Measurements from ENCODE around the gene DPH7.
"Not testable (repeated sequence)": the region's sequence is repeated elsewhere in the genome, so short reads cannot be mapped to it uniquely, and the experiment has no call there.

DPH7 gene

GRCh38 chr9:137516144-137516917, 62.4 kb downstream of the DPH7 start:
- DNase-seq = no peak

DNA sequence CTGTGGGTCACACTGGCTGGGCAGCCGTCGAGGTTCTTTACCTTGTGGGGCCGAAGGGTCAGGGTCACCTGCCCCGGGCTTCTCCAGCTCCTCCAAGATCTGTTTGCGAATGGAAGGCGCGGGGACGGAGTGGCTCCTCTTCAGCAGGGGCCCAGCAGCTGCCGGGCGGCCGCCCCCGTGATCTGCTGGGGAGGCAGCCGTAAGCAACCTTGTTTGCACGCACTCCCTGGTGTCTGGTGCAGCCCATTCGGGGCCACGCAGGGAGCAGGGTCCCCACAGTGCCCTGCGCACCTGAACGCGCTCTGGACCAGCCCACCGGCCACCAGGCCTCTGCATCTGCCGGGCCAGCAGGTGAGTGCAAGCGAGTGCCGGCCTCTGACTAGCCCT, 63.4 kb downstream of the DPH7 start:
- DNase-seq = no peak

GRCh38 chr9:137514691-137515337, 63.9 kb downstream of the DPH7 start:
- no peak for DNase-seq

GRCh38 chr9:137513801-137514570, 64.7 kb downstream of the DPH7 start:
- DNase-seq = not testable (repeated sequence)

DNA sequence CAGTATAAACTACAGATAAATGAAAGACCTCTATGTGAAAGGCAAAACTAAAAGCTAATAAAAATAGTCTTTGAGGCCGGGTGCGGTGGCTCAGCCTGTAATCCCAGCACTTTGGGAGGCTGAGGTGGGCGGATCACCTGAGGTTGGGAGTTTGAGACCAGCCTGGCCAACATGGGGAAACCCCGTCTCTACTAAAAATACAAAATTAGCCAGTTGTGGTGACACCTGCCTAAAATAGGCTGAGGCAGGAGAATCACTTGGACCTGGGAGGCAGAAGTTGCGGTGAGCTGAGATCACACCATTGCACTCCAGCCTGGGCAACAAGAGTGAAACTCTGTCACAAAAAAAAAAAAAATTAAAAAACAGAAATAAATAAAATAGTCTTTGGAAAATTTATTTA, 65.6 kb downstream of the DPH7 start:
- not testable (repeated sequence) for DNase-seq

- no peak for DNase-seq
Observed at GRCh38 chr9:137511758-137512463, 66.8 kb downstream of the DPH7 start.

GRCh38 chr9:137511126-137511525, 67.6 kb downstream of the DPH7 start:
- DNase-seq = not testable (repeated sequence)

DNA sequence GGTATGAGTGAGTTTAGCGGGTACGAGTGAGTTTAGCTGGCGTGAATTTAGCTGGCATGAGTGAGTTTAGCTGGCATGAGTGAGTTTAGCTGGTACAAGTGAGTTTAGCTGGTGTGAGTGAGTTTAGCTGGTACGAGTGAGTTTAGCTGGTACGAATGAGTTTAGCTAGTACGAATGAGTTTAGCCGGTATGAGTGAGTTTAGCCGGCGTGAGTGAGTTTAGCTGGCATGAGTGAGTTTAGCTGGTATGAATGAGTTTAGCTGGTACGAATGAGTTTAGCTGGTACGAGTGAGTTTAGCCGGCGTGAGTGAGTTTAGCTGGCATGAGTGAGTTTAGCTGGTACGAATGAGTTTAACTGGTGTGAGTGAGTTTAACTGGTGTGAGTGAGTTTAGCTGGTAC, 69.5 kb downstream of the DPH7 start:
- no peak for DNase-seq

- DNase-seq = no peak
Observed at GRCh38 chr9:137506702-137507171, 72.0 kb downstream of the DPH7 start.

GRCh38 chr9:137506274-137506673, 72.5 kb downstream of the DPH7 start:
- DNase-seq = no peak

- DNase-seq = no peak
Observed at GRCh38 chr9:137505421-137506140, 73.1 kb downstream of the DPH7 start.
